A549 (cell line): ENCODE measurements around the gene FNDC10. TPM values are rescaled to one million over a fixed set of nuclear protein-coding genes. Genes with fewer than 3 reads are reported as not detected.

Experiments used
- ATAC-seq, 2 experiments: fragments of 200-7000 bp in 1 of 2; fragments of >200 bp in 1 of 2; cut with Nextera tagmentation in 1 of 2; cut with Tn5 transposase in 1 of 2; 3 replicates each; pipeline versions ENCODE4 v1.8.0 to v1.9.1; 2018 to 2020; ENCODE audit warnings: mild to moderate bottlenecking in 1 of 2, moderate library complexity in 1 of 2
- CTCF ChIA-PET: fragments of 300-600 bp; sonication (Branson Sonifier 250); formaldehyde crosslinking; extraction: SDS; loops from one replicate; lab custom pipeline; 2021; ENCODE audit warnings: antibody characterized with exemption, inconsistent platforms; lab: Yijun Ruan, JAX
- POLR2A ChIA-PET: fragments of 350-600 bp; formaldehyde crosslinking; extraction: SDS; loops from one replicate; lab custom pipeline; 2021; ENCODE audit warnings: antibody characterized with exemption, inconsistent platforms; lab: Yijun Ruan, JAX
- DNase-seq, 2 experiments: peaks; one replicate each; pipeline versions ENCODE4 v3.0.0 to v3.0.0-alpha.2; 2011 to 2016; ENCODE audit warnings: low read depth in 1 of 2, low spot score in 1 of 2
- FAIRE-seq: peaks from 2 replicates; lab custom pipeline; 2011; peaks lifted over from hg19 to GRCh38; lab: Jason Lieb, UNC
- H3K27ac ChIP-seq, 2 experiments: fragments of >200 bp; sonication (Bioruptor Twin); formaldehyde crosslinking; 3 replicates each; pipeline ENCODE4 v1.5.1; 2016 to 2017
- H3K4me1 ChIP-seq: fragments of >200 bp; sonication (Bioruptor Twin); formaldehyde crosslinking; 3 replicates; pipeline ENCODE4 v1.6.1; 2016
- H3K4me2 ChIP-seq: fragments of >200 bp; sonication (Bioruptor Twin); formaldehyde crosslinking; 3 replicates; pipeline ENCODE4 v1.6.1; 2016
- H3K4me3 ChIP-seq: fragments of >200 bp; sonication (Bioruptor Twin); formaldehyde crosslinking; 3 replicates; pipeline ENCODE4 v1.5.1; 2016
- H3K9me3 ChIP-seq: fragments of >200 bp; sonication (Bioruptor Twin); formaldehyde crosslinking; 3 replicates; pipeline ENCODE4 v1.6.1; 2016
- ATOH8 ChIP-seq: fragments of 250-450 bp; sonication (Bioruptor Pico); IDR thresholded peaks from 2 replicates; pipeline ENCODE4 v1.5.0; 2020; ENCODE audit warnings: low read depth, mild to moderate bottlenecking, moderate library complexity
- BHLHE40 ChIP-seq: IDR thresholded peaks from 2 replicates; pipeline ENCODE4 v1.6.1; 2012; ENCODE audit warnings: low read depth, low read length, inconsistent platforms
- CBX8 ChIP-seq: fragments of 200-600 bp; sonication (generic); IDR thresholded peaks from 2 replicates; pipeline ENCODE4 v1.6.1; 2016
- CEBPB ChIP-seq, 2 experiments: fragments of >200 bp in 1 of 2; sonication (Bioruptor Twin) in 1 of 2; formaldehyde crosslinking in 1 of 2; IDR thresholded peaks; 2 replicates each; pipeline ENCODE4 v1.6.1; 2012 to 2016
- CHD2 ChIP-seq: fragments of 150-350 bp; IDR thresholded peaks from 2 replicates; pipeline ENCODE4 v1.6.1; 2014; ENCODE audit warnings: low read length; ENCODE audit not compliant: partially characterized antibody
- CHD4 ChIP-seq: fragments of 200-600 bp; sonication (generic); IDR thresholded peaks from 2 replicates; pipeline ENCODE4 v1.6.1; 2016; ENCODE audit warnings: antibody characterized with exemption, mild to moderate bottlenecking, borderline replicate concordance
- EHMT2 ChIP-seq: fragments of 200-600 bp; sonication (generic); IDR thresholded peaks from 2 replicates; pipeline ENCODE4 v1.6.1; 2016; ENCODE audit warnings: antibody characterized with exemption, low read depth, mild to moderate bottlenecking, moderate library complexity
- ELK1 ChIP-seq: fragments of 150-350 bp; IDR thresholded peaks from 2 replicates; pipeline ENCODE4 v1.6.1; 2014; ENCODE audit warnings: low read depth, mild to moderate bottlenecking, low read length
- ESRRA ChIP-seq: fragments of 150-350 bp; IDR thresholded peaks from 2 replicates; pipeline ENCODE4 v1.6.1; 2014; ENCODE audit warnings: mild to moderate bottlenecking, low read length, borderline replicate concordance
- FOSL2 ChIP-seq, 2 experiments: fragments of 450-650 bp in 1 of 2; fragments of >200 bp in 1 of 2; sonication (Bioruptor Twin) in 1 of 2; formaldehyde crosslinking; IDR thresholded peaks; 2 replicates each; pipeline versions ENCODE4 v1.5.0 to v1.6.1; 2016 to 2020; ENCODE audit warnings: mild to moderate bottlenecking in 1 of 2, moderate library complexity in 1 of 2
- GATA3 ChIP-seq: IDR thresholded peaks from 2 replicates; pipeline ENCODE4 v1.6.1; 2012; ENCODE audit warnings: borderline replicate concordance
- HES2 ChIP-seq: fragments of >200 bp; sonication (Bioruptor Twin); formaldehyde crosslinking; IDR thresholded peaks from 2 replicates; pipeline ENCODE4 v1.6.1; 2016
- HMGXB4 ChIP-seq: fragments of 250-450 bp; sonication (Bioruptor Pico); IDR thresholded peaks from 2 replicates; pipeline ENCODE4 v1.5.0; 2021; ENCODE audit warnings: mild to moderate bottlenecking, moderate library complexity, borderline replicate concordance
- HOXB5 ChIP-seq: fragments of 250-450 bp; sonication (Bioruptor Pico); IDR thresholded peaks from 2 replicates; pipeline ENCODE4 v1.5.0; 2020; ENCODE audit warnings: mild to moderate bottlenecking, moderate library complexity
- JUN ChIP-seq, 2 experiments: fragments of >200 bp; sonication (Bioruptor Twin); formaldehyde crosslinking; IDR thresholded peaks; 2 replicates in 1 of 2; 3 replicates in 1 of 2; pipeline ENCODE4 v1.6.1; 2016 to 2017
- KDM1A ChIP-seq: fragments of 200-600 bp; sonication (generic); IDR thresholded peaks from 2 replicates; pipeline ENCODE4 v1.6.1; 2016; ENCODE audit warnings: low read depth, mild to moderate bottlenecking
- KDM5A ChIP-seq: fragments of 200-600 bp; sonication (generic); IDR thresholded peaks from 2 replicates; pipeline ENCODE4 v1.6.1; 2016; ENCODE audit warnings: antibody characterized with exemption, mild to moderate bottlenecking
- MAX ChIP-seq: IDR thresholded peaks from 2 replicates; pipeline ENCODE4 v1.6.1; 2012
- MYC ChIP-seq: IDR thresholded peaks from 2 replicates; pipeline ENCODE4 v1.6.1; 2012; ENCODE audit warnings: mild to moderate bottlenecking, inconsistent platforms, low read length, improper control_type of control experiment, borderline replicate concordance
- NFE2L2 ChIP-seq: fragments of 150-350 bp; conservative IDR thresholded peaks from 2 replicates; pipeline ENCODE4 v1.6.1; 2014; ENCODE audit warnings: low read length
- NR3C1 ChIP-seq: fragments of >200 bp; sonication (Bioruptor Twin); formaldehyde crosslinking; IDR thresholded peaks from 3 replicates; pipeline ENCODE4 v1.6.1; 2017
- PBX3 ChIP-seq: IDR thresholded peaks from 2 replicates; pipeline ENCODE4 v1.6.1; 2012
- POLR2A ChIP-seq: IDR thresholded peaks from 2 replicates; pipeline ENCODE4 v1.6.1; 2012; ENCODE audit warnings: mild to moderate bottlenecking, low read length
- POLR2AphosphoS2 ChIP-seq: conservative IDR thresholded peaks from 2 replicates; pipeline ENCODE4 v1.6.1; 2012; ENCODE audit warnings: low read length, improper control_type of control experiment, inconsistent platforms
- RAD21 ChIP-seq, 2 experiments: fragments of >200 bp in 1 of 2; sonication (Bioruptor Twin) in 1 of 2; formaldehyde crosslinking in 1 of 2; IDR thresholded peaks in 1 of 2; conservative IDR thresholded peaks in 1 of 2; 2 replicates in 1 of 2; 3 replicates in 1 of 2; pipeline ENCODE4 v1.6.1; 2012 to 2018; ENCODE audit warnings: inconsistent platforms in 1 of 2
- RARB ChIP-seq: fragments of 250-450 bp; sonication (Bioruptor Pico); IDR thresholded peaks from 2 replicates; pipeline ENCODE4 v1.8.0; 2021; ENCODE audit warnings: mild to moderate bottlenecking, moderate library complexity
- RNF2 ChIP-seq: fragments of 200-600 bp; sonication (generic); IDR thresholded peaks from 2 replicates; pipeline ENCODE4 v1.6.1; 2016; ENCODE audit warnings: low read depth, mild to moderate bottlenecking, antibody characterized with exemption, moderate library complexity, borderline replicate concordance
- SMC3 ChIP-seq: fragments of >200 bp; sonication (Bioruptor Twin); formaldehyde crosslinking; IDR thresholded peaks from 3 replicates; pipeline ENCODE4 v1.6.1; 2018; ENCODE audit warnings: inconsistent platforms
- TP53 ChIP-seq: fragments of 250-450 bp; sonication (Bioruptor Pico); IDR thresholded peaks from 2 replicates; pipeline ENCODE4 v1.5.0; 2021; ENCODE audit warnings: mild to moderate bottlenecking, moderate library complexity
- ZFP36 ChIP-seq: fragments of 450-650 bp; IDR thresholded peaks from 2 replicates; pipeline ENCODE4 v1.6.1; 2014; ENCODE audit warnings: borderline replicate concordance; ENCODE audit not compliant: partially characterized antibody
- WGBS: methylation state at CpG from one replicate; pipeline ENCODE4 v1.1.6; 2017; ENCODE audit errors: missing lambda C conversion rate; 5-methylcytosine and 5-hydroxymethylcytosine counted together
- polyA plus RNA-seq, 4 experiments: library from polyadenylated mRNA; depleted of rRNA in 3 of 4; stranded (reverse); fragments of >200 nt; fragmentation: RNase III in 1 of 4; extraction: RNeasy Plus Mini Kit Qiagen cat#74134 plus additional on column Dnase treatment in 1 of 4; gene quantifications; 2 replicates in 3 of 4; 3 replicates in 1 of 4; pipeline ENCODE4 v1.2.3, GENCODE V29; 2011 to 2017

Gene FNDC10
- polyA plus RNA-seq, 2 of the 4 experiments (the other 2 are of a cell fraction), result 0.56 to 4.0 TPM

GRCh38 chr1:1617925-1618324 lies 18.0 kb upstream of the FNDC10 start:
- H3K4me3 ChIP-seq, result no peak overlapping the region
- no peak for TF ChIP-seq ZFP36
- TF ChIP-seq CHD2, result no peak
- no peak for TF ChIP-seq BHLHE40
- TF ChIP-seq MYC, result no peak
- TF ChIP-seq CEBPB (IDR thresholded peaks at IDR 0.05), result no peak
- TF ChIP-seq NFE2L2, result no peak
- no peak for TF ChIP-seq CBX8
- TF ChIP-seq JUN (IDR thresholded peaks at IDR 0.05), result no peak
- no peak for TF ChIP-seq RNF2
- TF ChIP-seq CHD4, result no peak
- no peak for TF ChIP-seq ESRRA
- TF ChIP-seq RAD21 (conservative IDR thresholded peaks at IDR 0.05 in 1 of 2, IDR thresholded peaks at IDR 0.05 in 1 of 2), result no peak
- TF ChIP-seq EHMT2, result no peak
- no peak for TF ChIP-seq KDM1A
- no peak for TF ChIP-seq KDM5A
- no peak for TF ChIP-seq HMGXB4 (CRISPR knock-in tag)
- TF ChIP-seq ELK1, result no peak
- no peak for TF ChIP-seq POLR2A
- ATAC-seq (no peak), DNase-seq (no peak), FAIRE-seq (no peak)
- peaks cover 17% of the 10 kb centered on the region for H3K4me1 ChIP-seq
- 92% methylated on average over 5 of the region's 6 CpGs for WGBS
- H3K4me2 ChIP-seq, result no peak overlapping the region
- POLR2A ChIA-PET, result no interaction called here
- H3K9me3 ChIP-seq, result no peaks in the 10 kb centered on the region
- H3K27ac ChIP-seq, result no peak overlapping the region
- CTCF ChIA-PET, result no interaction called here

GRCh38 chr1:1617516-1617915 lies 17.6 kb upstream of the FNDC10 start:
- H3K4me1 ChIP-seq, result peaks cover 17% of the 10 kb centered on the region

More at GRCh38 chr1:1617516-1617915, 17.6 kb upstream of the FNDC10 start:
- POLR2A ChIA-PET, result no interaction called here
- no peak for ATAC-seq
- TF ChIP-seq MAX, result no peak
- no peak for TF ChIP-seq POLR2AphosphoS2
- TF ChIP-seq CEBPB (IDR thresholded peaks at IDR 0.05), result no peak
- TF ChIP-seq RARB (CRISPR knock-in tag), result no peak
- TF ChIP-seq SMC3, result no peak
- no peak for TF ChIP-seq GATA3
- TF ChIP-seq JUN (IDR thresholded peaks at IDR 0.05), result no peak
- no peak for TF ChIP-seq KDM5A
- TF ChIP-seq CHD4, result no peak
- no peak for TF ChIP-seq HES2
- TF ChIP-seq NR3C1, result no peak
- no peak for TF ChIP-seq PBX3
- TF ChIP-seq TP53 (CRISPR knock-in tag), result no peak
- TF ChIP-seq ATOH8 (CRISPR knock-in tag), result no peak
- TF ChIP-seq NFE2L2, result no peak
- TF ChIP-seq FOSL2 (IDR thresholded peaks at IDR 0.05), result no peak
- no peak for TF ChIP-seq FOSL2 (CRISPR knock-in tag; IDR thresholded peaks at IDR 0.05)
- TF ChIP-seq HMGXB4 (CRISPR knock-in tag), result no peak
- TF ChIP-seq HOXB5 (CRISPR knock-in tag), result no peak
- TF ChIP-seq EHMT2, result no peak
- TF ChIP-seq ESRRA, result no peak
- TF ChIP-seq, all 56 proteins: peak for 0
- WGBS, result 91% methylated on average over 11 of the region's 11 CpGs
- FAIRE-seq (no peak), DNase-seq (no peak)
- CTCF ChIA-PET, result no interaction called here
- H3K9me3 ChIP-seq, result no peaks in the 10 kb centered on the region
- H3K4me3 ChIP-seq, result no peak overlapping the region
- no peak overlapping the region for H3K4me2 ChIP-seq
- no peak overlapping the region for H3K27ac ChIP-seq
